Lower lobe of right lung (tissue), 2 donors: ENCODE measurements around the gene GREB1L. TPM values are rescaled to one million over a fixed set of nuclear protein-coding genes. Genes with fewer than 3 reads are reported as not detected.

Experiments used
- ATAC-seq, 2 donors: fragments of 200-7000 bp; cut with Tn5 transposase; one replicate each; pipeline ENCODE4 v1.9.1; 2020 to 2022; ENCODE audit warnings: mild to moderate bottlenecking in 2 of 2, moderate library complexity in 2 of 2
- DNase-seq: peaks from one replicate; pipeline ENCODE4 v3.0.0-alpha.2; 2020
- H3K27ac ChIP-seq: fragments of 200-600 bp; one replicate; pipeline ENCODE4 v1.8.0; 2022
- H3K27me3 ChIP-seq: fragments of 200-600 bp; one replicate; pipeline ENCODE4 v1.8.0; 2022; ENCODE audit warnings: low read depth
- H3K36me3 ChIP-seq: fragments of 200-600 bp; one replicate; pipeline ENCODE4 v1.8.0; 2022; ENCODE audit warnings: mild to moderate bottlenecking
- H3K4me1 ChIP-seq: fragments of 200-600 bp; one replicate; pipeline ENCODE4 v1.8.0; 2022
- H3K4me3 ChIP-seq: fragments of 200-600 bp; one replicate; pipeline ENCODE4 v1.8.0; 2022; ENCODE audit warnings: mild to moderate bottlenecking
- H3K9me3 ChIP-seq: fragments of 200-600 bp; one replicate; pipeline ENCODE4 v1.8.0; 2022
- intact Hi-C: fragments of 100-400 bp; cut with DNase I; formaldehyde crosslinking; loops from one replicate; pipeline ENCODE4 v1.11.0; 2022
- long read RNA-seq: library from polyadenylated mRNA; unstranded; transcript quantifications from one replicate; pipeline ENCODE4 v2.0.0, GENCODE V29; 2021
- total RNA-seq: library from RNA; stranded (reverse); fragmentation: NEBNext Ultra II Directional; extraction: Animal tissue kit (Norgen Biotek cat#: 25700); gene quantifications from one replicate; pipeline ENCODE4 v1.2.1, GENCODE V29; 2021
- TF ChIP-seq, protein P1 (sequence below): fragments of 200-600 bp; IDR thresholded peaks from one replicate; pipeline ENCODE4 v1.8.0; 2022; ENCODE audit warnings: antibody characterized with exemption, mild to moderate bottlenecking
- donor health status: DM: no; HTN: yes; CAD: no; lungs with severe emphysema.

Gene GREB1L
- total RNA-seq = 0.74 TPM
- long read RNA-seq, partial matches to known transcripts = 0 of 11 reads
- long read RNA-seq, other reads (novel, unspliced or antisense) = 11 of 11 reads

DNA sequence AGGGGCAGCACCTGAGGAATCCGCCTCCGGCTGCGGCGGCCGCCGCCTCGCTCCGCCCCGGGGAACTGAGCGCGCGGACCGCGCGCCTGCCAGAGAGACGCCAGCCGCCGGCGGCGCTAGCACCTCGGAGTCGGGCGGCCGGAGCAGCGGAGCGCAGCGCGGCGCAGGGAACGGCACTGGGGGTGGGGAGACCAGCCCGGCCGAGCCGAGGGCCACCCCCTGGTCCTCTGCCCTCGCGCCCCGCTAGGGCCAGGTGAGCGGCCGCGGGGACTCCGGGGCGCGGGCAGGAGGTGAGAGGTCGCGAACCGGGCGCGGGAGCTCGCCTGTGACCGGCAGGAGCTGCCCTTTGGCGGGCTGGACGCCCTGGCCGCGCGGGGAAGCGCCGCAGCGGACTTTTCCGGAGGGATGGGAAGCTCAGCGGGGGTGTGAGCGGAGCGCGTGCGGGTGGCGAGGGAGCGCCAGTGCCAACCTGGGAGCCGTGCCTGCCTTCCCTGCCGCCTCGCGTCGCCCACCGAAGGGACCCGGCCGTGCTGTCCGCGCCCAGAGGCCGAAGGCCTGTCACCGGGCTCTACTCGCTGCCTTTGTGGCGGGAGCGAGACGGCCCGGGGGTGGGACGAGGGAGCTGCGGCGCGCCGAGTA, at the start of gene GREB1L:
TSS of gene GREB1L (plus strand) at position 92 of the 639 bp plus-strand sequence. CDS start 141,287 bp downstream, outside the sequence.
- Histone ChIP-seq H3K27me3 (peaks cover 47% of the 10 kb centered on the region), H3K4me3 (peak within 1 kb of the TSS; percentile 57), H3K36me3 (no peaks in the 10 kb centered on the region), H3K4me1 (peaks cover 22% of the 10 kb centered on the region), H3K27ac (no peak within 1 kb of the TSS), H3K9me3 (no peaks in the 10 kb centered on the region)
- DNase-seq (peak; percentile 51), ATAC-seq (peak; percentile 90 to 91)
- intact Hi-C loops = no loop called here
- TF ChIP-seq, protein P1, sequence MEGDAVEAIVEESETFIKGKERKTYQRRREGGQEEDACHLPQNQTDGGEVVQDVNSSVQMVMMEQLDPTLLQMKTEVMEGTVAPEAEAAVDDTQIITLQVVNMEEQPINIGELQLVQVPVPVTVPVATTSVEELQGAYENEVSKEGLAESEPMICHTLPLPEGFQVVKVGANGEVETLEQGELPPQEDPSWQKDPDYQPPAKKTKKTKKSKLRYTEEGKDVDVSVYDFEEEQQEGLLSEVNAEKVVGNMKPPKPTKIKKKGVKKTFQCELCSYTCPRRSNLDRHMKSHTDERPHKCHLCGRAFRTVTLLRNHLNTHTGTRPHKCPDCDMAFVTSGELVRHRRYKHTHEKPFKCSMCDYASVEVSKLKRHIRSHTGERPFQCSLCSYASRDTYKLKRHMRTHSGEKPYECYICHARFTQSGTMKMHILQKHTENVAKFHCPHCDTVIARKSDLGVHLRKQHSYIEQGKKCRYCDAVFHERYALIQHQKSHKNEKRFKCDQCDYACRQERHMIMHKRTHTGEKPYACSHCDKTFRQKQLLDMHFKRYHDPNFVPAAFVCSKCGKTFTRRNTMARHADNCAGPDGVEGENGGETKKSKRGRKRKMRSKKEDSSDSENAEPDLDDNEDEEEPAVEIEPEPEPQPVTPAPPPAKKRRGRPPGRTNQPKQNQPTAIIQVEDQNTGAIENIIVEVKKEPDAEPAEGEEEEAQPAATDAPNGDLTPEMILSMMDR = peak; percentile 20

DNA sequence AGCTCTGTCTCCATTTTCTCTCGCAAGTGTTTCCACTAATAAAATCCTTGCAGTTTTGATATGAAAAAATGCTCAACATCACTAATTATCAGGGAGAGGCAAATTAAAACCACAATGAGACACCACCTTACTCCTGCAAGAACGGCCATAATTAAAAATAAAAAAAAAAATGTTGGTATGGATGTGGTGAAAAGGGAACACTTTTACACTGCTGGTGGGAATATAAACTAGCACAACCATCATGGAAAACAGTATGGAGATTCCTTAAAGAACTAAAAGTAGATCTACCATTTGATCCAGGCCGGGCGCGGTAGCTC, 49.8 kb upstream of the GREB1L start:
- H3K9me3 ChIP-seq = no peaks in the 10 kb centered on the region
- TF ChIP-seq, protein P1 = no peak
- H3K27me3 ChIP-seq = no peaks in the 10 kb centered on the region
- intact Hi-C loops = loop anchor here (10.0 kb wide), 1 partner anchor 253 kb away; no protein-coding TSS in a partner anchor
- H3K27ac ChIP-seq = no peak overlapping the region
- ATAC-seq (no peak), DNase-seq (no peak)
- no peak overlapping the region for H3K4me3 ChIP-seq
- H3K4me1 ChIP-seq = no peaks in the 10 kb centered on the region
- H3K36me3 ChIP-seq = no peaks in the 10 kb centered on the region

DNA sequence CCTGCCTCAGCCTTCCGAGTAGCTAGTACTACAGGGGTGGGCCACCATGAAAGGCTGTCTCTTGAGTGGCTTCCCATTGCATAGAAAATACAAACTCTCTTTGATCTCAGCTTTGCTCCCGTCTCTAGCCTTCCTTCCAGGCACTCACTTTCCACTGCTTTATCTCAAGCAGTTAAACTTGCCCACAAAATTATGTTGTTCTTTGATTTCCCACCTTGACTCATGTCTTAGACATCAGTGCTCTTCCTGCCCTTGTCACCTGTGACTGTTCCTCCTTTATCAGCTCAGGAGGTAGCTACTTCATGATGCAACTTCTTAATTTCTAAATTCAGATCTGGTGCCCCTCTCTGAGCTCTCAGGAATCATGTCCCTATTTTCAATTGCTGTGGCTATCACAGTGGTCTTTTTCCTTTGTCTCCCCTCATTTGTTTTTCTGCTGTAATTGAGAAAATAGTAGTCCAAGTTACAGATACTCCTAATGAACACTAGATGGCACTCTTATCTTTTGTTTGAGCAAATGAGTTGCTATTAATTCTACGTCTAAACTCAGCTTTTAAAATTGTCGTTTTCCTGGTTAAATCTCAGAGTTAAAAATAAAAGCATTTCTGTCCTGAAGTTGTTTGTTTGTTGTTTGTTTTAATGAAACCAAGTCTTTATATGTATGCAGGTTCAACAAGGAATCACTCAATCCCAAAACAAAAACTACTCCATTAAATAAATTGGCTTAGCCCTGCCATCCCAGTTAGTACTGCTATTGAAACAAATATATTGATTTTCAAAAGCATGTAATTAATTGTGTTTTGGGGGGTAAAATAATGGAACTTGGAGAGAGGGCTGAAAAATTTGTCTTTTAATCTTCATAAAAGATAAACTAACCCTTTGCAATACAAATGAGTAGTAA, 46.9 kb upstream of the GREB1L start:
- Histone ChIP-seq H3K9me3 (no peaks in the 10 kb centered on the region), H3K36me3 (no peaks in the 10 kb centered on the region), H3K27me3 (no peaks in the 10 kb centered on the region), H3K4me1 (no peaks in the 10 kb centered on the region), H3K27ac (no peak overlapping the region), H3K4me3 (no peak overlapping the region)
- no peak for DNase-seq
- TF ChIP-seq, protein P1 = peak; percentile 71
- intact Hi-C loops = loop anchor here (10.0 kb wide), 1 partner anchor 250 kb away; no protein-coding TSS in a partner anchor
- no peak for ATAC-seq

DNA sequence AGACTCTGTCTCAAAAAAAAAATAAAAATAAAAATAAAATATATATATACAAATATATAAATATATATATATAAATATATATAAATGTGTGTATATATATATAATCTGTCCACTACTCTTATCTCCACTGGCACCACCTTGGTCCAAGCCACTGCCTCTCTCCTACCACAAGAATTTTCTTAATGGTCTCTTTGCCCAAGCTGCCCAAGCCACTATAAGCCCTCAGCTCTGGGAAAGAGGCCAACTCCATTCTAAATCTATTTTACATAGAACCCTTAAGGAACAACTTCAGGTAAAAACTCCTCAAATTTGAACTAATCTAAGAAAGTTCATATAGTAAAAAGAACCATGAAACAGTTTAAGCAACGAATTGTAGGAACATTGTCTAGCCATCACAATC, 45.6 kb upstream of the GREB1L start:
- H3K4me1 ChIP-seq = no peaks in the 10 kb centered on the region
- intact Hi-C loops = loop anchor here (10.0 kb wide), 1 partner anchor 248 kb away; no protein-coding TSS in a partner anchor

DNA sequence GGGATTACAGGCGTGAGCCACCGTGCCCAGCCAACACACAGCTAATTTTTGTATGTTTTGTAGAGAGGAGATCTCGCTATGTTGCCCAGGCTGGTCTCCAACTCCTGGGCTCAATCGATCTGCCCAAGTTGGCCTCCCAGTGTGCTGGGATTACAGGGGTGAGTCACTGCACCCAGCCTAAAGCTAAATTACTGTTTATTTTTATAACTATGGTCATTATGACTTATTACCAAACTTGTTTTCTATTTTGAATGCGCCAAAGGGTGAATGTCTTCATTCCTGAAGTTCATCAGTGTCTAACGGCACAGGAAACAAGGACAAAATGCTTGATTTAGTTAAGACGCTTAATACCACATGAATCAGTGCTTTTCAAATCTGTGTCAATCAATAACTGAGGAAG, 38.9 kb upstream of the GREB1L start:
- Histone ChIP-seq H3K9me3 (no peaks in the 10 kb centered on the region), H3K4me3 (no peak overlapping the region), H3K27ac (no peak overlapping the region), H3K4me1 (no peaks in the 10 kb centered on the region), H3K27me3 (no peaks in the 10 kb centered on the region), H3K36me3 (no peaks in the 10 kb centered on the region)
- no peak for ATAC-seq
- no peak for DNase-seq
- TF ChIP-seq, protein P1 = no peak
- intact Hi-C loops = no loop called here

More for the DNA sequence above, 45.6 kb upstream of the GREB1L start:
- H3K36me3 ChIP-seq = no peaks in the 10 kb centered on the region
- ATAC-seq (no peak), DNase-seq (no peak)
- no peak overlapping the region for H3K4me3 ChIP-seq
- TF ChIP-seq, protein P1 = no peak
- H3K27ac ChIP-seq = no peak overlapping the region
- no peaks in the 10 kb centered on the region for H3K27me3 ChIP-seq
- no peaks in the 10 kb centered on the region for H3K9me3 ChIP-seq
